Activated CD8-positive, alpha-beta T cell treated with anti-CD3 and anti-CD28 coated beads for 36 hours (primary cell): Measurements from ENCODE around the gene LMAN1L. TPM values are rescaled to one million over a fixed set of nuclear protein-coding genes. Genes with fewer than 3 reads are reported as not detected.

Source experiments
- ATAC-seq: fragments of 200-7000 bp; cut with Tn5 transposase; one replicate; pipeline ENCODE4 v1.10.0; 2021; ENCODE audit warnings: mild to moderate bottlenecking, moderate library complexity
- CTCF ChIA-PET: fragments of 350-600 bp; sonication (Branson Sonifier 250); formaldehyde crosslinking; loops from one replicate; lab custom pipeline; 2021; ENCODE audit warnings: antibody characterized with exemption; lab: Charles Lee
- POLR2A ChIA-PET: fragments of 350-600 bp; sonication (Branson Sonifier 250); formaldehyde crosslinking; loops from one replicate; lab custom pipeline; 2021; ENCODE audit warnings: antibody characterized with exemption; lab: Charles Lee
- DNase-seq: peaks from one replicate; pipeline ENCODE4 v3.0.0-alpha.2; 2020
- H3K27ac Mint-ChIP-seq: one replicate; pipeline ENCODE4 v1.8.0; 2021; ENCODE audit warnings: mild to moderate bottlenecking, mixed read lengths
- H3K27me3 Mint-ChIP-seq: one replicate; pipeline ENCODE4 v1.8.0; 2021; ENCODE audit warnings: mixed read lengths
- H3K36me3 Mint-ChIP-seq: one replicate; pipeline ENCODE4 v1.8.0; 2021; ENCODE audit warnings: low read depth, mixed read lengths
- H3K4me1 Mint-ChIP-seq: one replicate; pipeline ENCODE4 v1.8.0; 2021; ENCODE audit warnings: low read depth, mixed read lengths
- H3K4me3 Mint-ChIP-seq: one replicate; pipeline ENCODE4 v1.8.0; 2021; ENCODE audit warnings: mild to moderate bottlenecking, moderate library complexity, mixed read lengths
- H3K9me3 Mint-ChIP-seq: one replicate; pipeline ENCODE4 v1.8.0; 2021; ENCODE audit warnings: mixed read lengths
- intact Hi-C: fragments of 100-400 bp; cut with micrococcal nuclease; formaldehyde crosslinking; loops from one replicate; pipeline ENCODE4 v1.10.0; 2022
- total RNA-seq, 2 experiments: library from RNA; stranded (reverse); gene quantifications; one replicate each; pipeline ENCODE4 v1.2.3, GENCODE V29; 2021
- TF ChIP-seq, protein P1 (sequence below): fragments of 200-600 bp; IDR thresholded peaks from one replicate; pipeline ENCODE4 v1.8.0; 2022; ENCODE audit warnings: antibody characterized with exemption, mild to moderate bottlenecking

LMAN1L gene
- total RNA-seq, 2 experiments from 2014 or later, result 0.11 TPM; not detected in 1

DNA sequence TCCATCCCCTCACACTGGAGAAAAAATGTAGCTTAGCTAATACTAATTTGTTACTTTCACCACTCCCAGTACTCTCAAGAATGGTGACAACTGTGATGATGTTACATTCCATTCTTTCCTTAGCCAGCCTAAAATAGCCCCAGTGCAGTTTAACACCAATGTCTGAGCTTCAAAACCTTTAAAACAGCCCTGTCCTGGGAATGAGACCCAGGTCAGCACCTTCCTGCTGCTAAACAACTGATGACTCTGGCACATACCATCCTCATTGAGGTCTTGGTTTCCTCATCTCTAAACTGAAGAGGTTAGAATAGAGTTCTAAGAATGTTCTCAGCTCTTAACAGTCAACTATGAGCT, 56.7 kb downstream of the LMAN1L start:
- ChIA-PET POLR2A (interaction anchor here (0.7 to 2.9 kb wide), 17 partner anchors 8 to 252 kb away, joined by 3 to 18 read pairs (median 4); partner anchors contain the start of genes COX5A, CPLX3, FAM219B and MPI), CTCF (interaction anchor here (0.8 to 4.9 kb wide), 13 partner anchors 11 to 237 kb away, joined by 3 to 37 read pairs (median 5); partner anchors contain the start of gene FAM219B)
- DNase-seq (no peak), ATAC-seq (no peak)
- Mint-ChIP-seq H3K9me3 (no peaks in the 10 kb centered on the region), H3K36me3 (peaks cover 35% of the 10 kb centered on the region), H3K27ac (peak overlapping the region; percentile 89), H3K27me3 (no peaks in the 10 kb centered on the region), H3K4me1 (peaks cover 66% of the 10 kb centered on the region), H3K4me3 (peak overlapping the region; percentile 95)
- intact Hi-C loops, result no loop called here
- TF ChIP-seq, protein P1, sequence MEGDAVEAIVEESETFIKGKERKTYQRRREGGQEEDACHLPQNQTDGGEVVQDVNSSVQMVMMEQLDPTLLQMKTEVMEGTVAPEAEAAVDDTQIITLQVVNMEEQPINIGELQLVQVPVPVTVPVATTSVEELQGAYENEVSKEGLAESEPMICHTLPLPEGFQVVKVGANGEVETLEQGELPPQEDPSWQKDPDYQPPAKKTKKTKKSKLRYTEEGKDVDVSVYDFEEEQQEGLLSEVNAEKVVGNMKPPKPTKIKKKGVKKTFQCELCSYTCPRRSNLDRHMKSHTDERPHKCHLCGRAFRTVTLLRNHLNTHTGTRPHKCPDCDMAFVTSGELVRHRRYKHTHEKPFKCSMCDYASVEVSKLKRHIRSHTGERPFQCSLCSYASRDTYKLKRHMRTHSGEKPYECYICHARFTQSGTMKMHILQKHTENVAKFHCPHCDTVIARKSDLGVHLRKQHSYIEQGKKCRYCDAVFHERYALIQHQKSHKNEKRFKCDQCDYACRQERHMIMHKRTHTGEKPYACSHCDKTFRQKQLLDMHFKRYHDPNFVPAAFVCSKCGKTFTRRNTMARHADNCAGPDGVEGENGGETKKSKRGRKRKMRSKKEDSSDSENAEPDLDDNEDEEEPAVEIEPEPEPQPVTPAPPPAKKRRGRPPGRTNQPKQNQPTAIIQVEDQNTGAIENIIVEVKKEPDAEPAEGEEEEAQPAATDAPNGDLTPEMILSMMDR, result no peak

DNA sequence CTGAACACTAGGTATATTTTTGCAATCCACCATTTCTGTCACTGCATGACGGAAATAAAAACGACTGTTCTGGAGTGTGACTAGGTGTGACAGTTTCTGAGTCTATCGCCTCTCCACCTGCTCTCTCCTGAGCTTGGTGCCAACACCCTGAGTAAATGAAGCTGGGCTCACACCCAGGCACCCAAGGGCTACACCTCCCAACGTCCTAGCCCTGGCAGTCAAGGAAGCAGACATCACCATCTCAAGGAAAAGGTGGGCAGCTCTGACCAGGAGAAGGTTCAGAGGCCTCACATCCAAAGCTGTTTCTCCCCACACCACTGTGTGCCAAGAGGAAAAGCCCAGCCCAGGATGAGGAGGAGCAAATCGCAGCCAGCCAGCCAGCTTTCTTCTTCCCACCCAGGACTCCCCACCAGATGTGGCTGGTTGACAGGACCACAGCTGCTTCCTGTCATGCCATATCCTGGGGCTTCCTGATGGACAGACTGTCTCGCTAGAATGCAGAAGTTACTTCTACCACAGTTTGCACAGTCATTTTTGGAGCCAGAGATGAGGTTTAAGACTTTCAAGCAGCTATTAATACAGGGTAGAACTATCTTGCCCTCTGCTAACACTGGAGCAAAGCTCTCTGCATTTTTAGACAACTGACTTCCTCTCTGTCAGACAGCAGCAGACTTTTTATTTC, 57.2 kb downstream of the LMAN1L start:
- Mint-ChIP-seq H3K9me3 (no peaks in the 10 kb centered on the region), H3K27me3 (no peaks in the 10 kb centered on the region), H3K4me1 (peaks cover 63% of the 10 kb centered on the region), H3K4me3 (peak overlapping the region; percentile 95), H3K36me3 (peaks cover 33% of the 10 kb centered on the region), H3K27ac (peak overlapping the region; percentile 89)
- TF ChIP-seq, protein P1, result no peak
- DNase-seq (peak; percentile 62), ATAC-seq (peak; percentile 35)
- CTCF ChIA-PET, result interaction anchor here (0.7 to 4.9 kb wide), 16 partner anchors 12 to 238 kb away, joined by 3 to 37 read pairs (median 4); partner anchors contain the start of gene FAM219B
- POLR2A ChIA-PET, result interaction anchor here (0.7 to 2.9 kb wide), 21 partner anchors 8 to 253 kb away, joined by 3 to 18 read pairs (median 4); partner anchors contain the start of genes COX5A, CPLX3, FAM219B and MPI
- intact Hi-C loops, result no loop called here

DNA sequence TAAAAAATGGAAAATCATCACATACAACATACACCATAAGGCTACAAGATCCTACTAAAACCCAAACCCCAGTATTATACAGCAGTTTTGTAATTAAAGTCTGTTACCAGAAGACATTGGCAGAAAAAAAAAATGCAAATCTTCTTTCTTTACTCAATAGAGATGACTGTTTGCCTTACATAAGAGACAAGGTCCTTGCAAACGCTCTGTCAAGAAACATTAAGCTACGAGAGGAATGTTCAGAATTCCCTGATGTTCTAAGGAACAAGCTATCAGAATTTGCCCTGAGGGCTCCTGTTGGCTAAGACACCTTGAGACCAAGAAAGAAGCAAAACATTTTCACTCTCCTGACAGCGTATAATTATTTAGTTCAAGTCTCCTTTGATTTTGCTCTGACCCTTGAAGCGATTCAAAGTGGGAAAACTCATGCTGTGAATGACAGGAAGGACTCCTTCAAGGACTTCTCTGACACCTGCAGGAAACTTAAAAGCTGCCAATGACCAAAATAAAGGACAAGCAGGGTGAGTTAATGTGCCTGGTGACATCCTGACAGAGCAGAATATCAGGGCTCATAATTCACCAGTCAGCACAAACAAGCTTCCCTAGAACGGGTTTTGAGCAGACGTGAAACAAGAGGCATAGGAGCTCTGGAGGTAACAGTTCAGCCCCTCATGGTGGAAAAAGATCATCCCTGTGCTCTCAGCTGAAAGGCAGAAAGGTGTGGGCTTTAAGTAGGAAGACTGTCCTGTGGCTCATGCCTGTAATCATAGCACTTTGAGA, 58.0 kb downstream of the LMAN1L start:
- TF ChIP-seq, protein P1, result no peak
- peaks cover 30% of the 10 kb centered on the region for H3K36me3 Mint-ChIP-seq
- intact Hi-C loops, result no loop called here
- CTCF ChIA-PET, result interaction anchor here (0.7 to 4.9 kb wide), 17 partner anchors 12 to 239 kb away, joined by 3 to 37 read pairs (median 3); partner anchors contain the start of genes FAM219B and ULK3
- H3K4me3 Mint-ChIP-seq, result peak overlapping the region; percentile 95
- peak overlapping the region; percentile 89 for H3K27ac Mint-ChIP-seq
- DNase-seq, result no peak
- H3K9me3 Mint-ChIP-seq, result no peaks in the 10 kb centered on the region
- peaks cover 59% of the 10 kb centered on the region for H3K4me1 Mint-ChIP-seq
- no peaks in the 10 kb centered on the region for H3K27me3 Mint-ChIP-seq
- no peak for ATAC-seq
- POLR2A ChIA-PET, result interaction anchor here (0.8 to 2.9 kb wide), 14 partner anchors 11 to 86 kb away, joined by 3 to 18 read pairs (median 4); partner anchors contain the start of genes COX5A, CPLX3, FAM219B and ULK3

DNA sequence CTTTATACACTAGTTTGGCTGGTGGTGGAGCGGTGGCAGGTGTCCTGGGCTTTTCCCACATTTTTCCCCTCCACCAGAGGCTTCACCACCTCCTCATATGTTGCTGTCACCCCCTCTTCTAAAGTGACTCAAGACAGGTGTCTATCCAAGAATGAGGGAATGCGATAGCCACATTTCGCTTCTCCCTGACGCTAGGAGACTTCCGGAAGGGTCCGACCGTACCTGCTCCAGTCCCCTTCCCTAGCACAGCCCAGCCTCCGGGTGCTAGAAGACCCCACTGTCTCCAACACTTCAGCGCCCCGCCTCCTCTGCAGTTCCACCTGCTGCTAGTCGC, 60.0 kb downstream of the LMAN1L start:
- Mint-ChIP-seq H3K4me3 (peak overlapping the region; percentile 95), H3K9me3 (no peaks in the 10 kb centered on the region), H3K36me3 (peaks cover 20% of the 10 kb centered on the region), H3K27me3 (no peaks in the 10 kb centered on the region), H3K4me1 (peaks cover 41% of the 10 kb centered on the region), H3K27ac (peak overlapping the region; percentile 92)
- POLR2A ChIA-PET, result interaction anchor here (0.7 to 1.3 kb wide), 2 partner anchors 16 to 28 kb away, joined by 3 read pairs; no protein-coding TSS in a partner anchor
- TF ChIP-seq, protein P1, result no peak
- DNase-seq, result no peak
- no peak for ATAC-seq
- CTCF ChIA-PET, result interaction anchor here (1.4 kb wide), 1 partner anchor 36 kb away, joined by 3 read pairs; no protein-coding TSS in a partner anchor
- intact Hi-C loops, result no loop called here
